Karpas-422 (cell line): ENCODE measurements around the gene NAB1. TPM values are rescaled to one million over a fixed set of nuclear protein-coding genes. Genes with fewer than 3 reads are reported as not detected.
"Not testable (repeated sequence)": the region's sequence is repeated elsewhere in the genome, so short reads cannot be mapped to it uniquely, and the experiment has no call there.

Source experiments
- DNase-seq: peaks from one replicate; pipeline ENCODE4 v3.0.0-alpha.2; 2015
- H2AFZ ChIP-seq: fragments of 200-600 bp; sonication (generic); 2 replicates; pipeline ENCODE4 v1.6.1; 2014; ENCODE audit warnings: antibody characterized with exemption, low read length, mixed read lengths
- H3K27ac ChIP-seq: fragments of 200-600 bp; sonication (generic); 2 replicates; pipeline ENCODE4 v1.5.1; 2014; ENCODE audit warnings: mild to moderate bottlenecking, low read length, moderate library complexity
- H3K27me3 ChIP-seq: fragments of 200-600 bp; sonication (generic); 2 replicates; pipeline ENCODE4 v1.6.1; 2014; ENCODE audit warnings: low read length, mixed read lengths
- H3K36me3 ChIP-seq: fragments of 200-600 bp; sonication (generic); 2 replicates; pipeline ENCODE4 v1.6.1; 2014; ENCODE audit warnings: low read length, mixed read lengths; ENCODE audit not compliant: insufficient read depth
- H3K4me1 ChIP-seq: fragments of 200-600 bp; sonication (generic); 2 replicates; pipeline ENCODE4 v1.6.1; 2014; ENCODE audit warnings: mild to moderate bottlenecking, low read length, mixed read lengths
- H3K4me2 ChIP-seq: fragments of 200-600 bp; sonication (generic); 2 replicates; pipeline ENCODE4 v1.6.1; 2014; ENCODE audit warnings: low read length, low read depth, mild to moderate bottlenecking; ENCODE audit not compliant: poor library complexity, severe bottlenecking
- H3K4me3 ChIP-seq: fragments of 200-600 bp; sonication (generic); 2 replicates; pipeline ENCODE4 v1.5.1; 2014; ENCODE audit warnings: mild to moderate bottlenecking, antibody characterized with exemption, low read length, mixed read lengths
- H3K79me2 ChIP-seq: fragments of 200-600 bp; sonication (generic); 2 replicates; pipeline ENCODE4 v1.6.1; 2014; ENCODE audit warnings: mild to moderate bottlenecking, low read length, mixed read lengths
- H3K9ac ChIP-seq: fragments of 200-600 bp; sonication (generic); 2 replicates; pipeline ENCODE4 v1.6.0; 2014; ENCODE audit warnings: low read length
- H3K9me2 ChIP-seq: fragments of 200-600 bp; sonication (generic), shearing (Covaris generic); replicated peaks from 2 replicates; pipeline ENCODE4 v1.6.0; 2014; ENCODE audit warnings: mild to moderate bottlenecking, low read length, moderate library complexity; ENCODE audit not compliant: insufficient read depth
- H3K9me3 ChIP-seq: fragments of 300-700, 200-600 bp; sonication (generic); 2 replicates; pipeline ENCODE4 v1.6.1; 2014; ENCODE audit warnings: low read length, mixed read lengths
- H4K20me1 ChIP-seq: fragments of 200-600 bp; sonication (generic); 2 replicates; pipeline ENCODE4 v1.6.1; 2014; ENCODE audit warnings: mild to moderate bottlenecking, antibody characterized with exemption, low read length, low read depth; ENCODE audit not compliant: insufficient read depth
- total RNA-seq: library from RNA; depleted of rRNA; stranded (reverse); fragments of >200 nt; shearing (Covaris generic); gene quantifications from 2 replicates; pipeline ENCODE4 v1.2.3, GENCODE V29; 2014; ENCODE audit warnings: low replicate concordance

The NAB1 gene
- total RNA-seq, 1 experiment from 2014 or later: 19.6 TPM

- no peaks in the 10 kb centered on the region for H3K36me3 ChIP-seq
- no peak overlapping the region for H3K4me2 ChIP-seq
- H3K27ac ChIP-seq: no peak overlapping the region
- no peak overlapping the region for H3K4me3 ChIP-seq
- no peaks in the 10 kb centered on the region for H3K79me2 ChIP-seq
- no peaks in the 10 kb centered on the region for H3K27me3 ChIP-seq
- DNase-seq: no peak
- no peaks in the 10 kb centered on the region for H3K9me2 ChIP-seq
- no peak overlapping the region for H3K9ac ChIP-seq
- peaks cover 7% of the 10 kb centered on the region for H3K4me1 ChIP-seq
- no peaks in the 10 kb centered on the region for H3K9me3 ChIP-seq
- no peaks in the 10 kb centered on the region for H4K20me1 ChIP-seq
- H2AFZ ChIP-seq: no peak overlapping the region
Observed at GRCh38 chr2:190697421-190697820, 48.5 kb downstream of the NAB1 start.

- H3K4me1 ChIP-seq: peaks cover 7% of the 10 kb centered on the region
- H2AFZ ChIP-seq: no peak overlapping the region
- no peak overlapping the region for H3K4me2 ChIP-seq
- H3K27ac ChIP-seq: no peak overlapping the region
- H3K36me3 ChIP-seq: no peaks in the 10 kb centered on the region
- H3K4me3 ChIP-seq: no peak overlapping the region
- no peaks in the 10 kb centered on the region for H3K9me3 ChIP-seq
- H3K79me2 ChIP-seq: no peaks in the 10 kb centered on the region
- no peaks in the 10 kb centered on the region for H4K20me1 ChIP-seq
- no peak for DNase-seq
- H3K9ac ChIP-seq: no peak overlapping the region
- no peaks in the 10 kb centered on the region for H3K27me3 ChIP-seq
- H3K9me2 ChIP-seq: no peaks in the 10 kb centered on the region
Observed at GRCh38 chr2:190698895-190699294, 50.0 kb downstream of the NAB1 start.

DNA sequence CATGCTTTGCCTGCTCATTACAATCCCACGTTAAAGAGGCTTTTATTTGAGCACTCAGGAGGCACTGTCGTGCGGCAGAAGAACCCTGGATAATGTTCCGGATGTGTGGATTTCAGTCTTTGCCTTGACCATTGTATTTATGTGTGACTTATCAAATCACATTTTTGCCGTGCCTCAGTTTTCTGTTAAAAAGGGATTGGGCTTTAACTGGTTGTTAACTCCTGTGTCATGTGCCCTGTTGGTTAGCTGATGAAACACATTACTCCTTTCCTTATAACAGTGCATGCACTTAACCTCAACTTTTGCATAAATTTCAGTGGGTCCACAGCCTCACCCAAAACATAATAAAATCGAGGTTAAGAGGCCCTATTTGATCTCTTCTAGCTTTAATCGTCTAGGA, 52.7 kb downstream of the NAB1 start:
- Histone ChIP-seq H3K36me3 (no peaks in the 10 kb centered on the region), H4K20me1 (no peaks in the 10 kb centered on the region), H3K9me2 (no peaks in the 10 kb centered on the region), H3K9me3 (no peaks in the 10 kb centered on the region), H3K79me2 (no peaks in the 10 kb centered on the region), H3K27me3 (no peaks in the 10 kb centered on the region), H3K9ac (no peak overlapping the region), H2AFZ (no peak overlapping the region; the same call in 1 of the 2 replicates), H3K4me1 (peaks cover 7% of the 10 kb centered on the region), H3K4me3 (no peak overlapping the region), H3K4me2 (no peak overlapping the region), H3K27ac (no peak overlapping the region)
- no peak for DNase-seq

DNA sequence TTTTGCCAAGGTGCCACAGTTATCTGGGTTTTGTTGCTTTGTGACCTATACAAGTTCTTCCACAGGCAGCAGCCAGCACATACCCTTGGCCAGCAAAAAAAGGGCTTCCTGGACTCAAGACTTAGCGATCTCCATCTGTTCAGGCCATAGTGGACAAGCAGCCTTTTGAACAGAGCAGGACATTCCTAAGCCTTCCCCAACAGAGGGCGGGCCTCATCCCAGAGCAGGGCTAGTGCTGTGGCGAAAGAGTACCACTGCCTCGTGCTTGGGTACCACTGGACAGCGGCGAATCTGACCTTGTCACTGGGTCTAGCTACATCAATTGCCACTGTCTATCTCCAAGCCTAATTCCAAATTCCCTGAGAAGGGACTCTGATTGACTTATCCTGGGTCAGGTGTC, 56.4 kb downstream of the NAB1 start:
- no peak overlapping the region for H2AFZ ChIP-seq
- no peak for DNase-seq
- H3K79me2 ChIP-seq: no peaks in the 10 kb centered on the region
- H3K9me3 ChIP-seq: no peaks in the 10 kb centered on the region
- H3K4me2 ChIP-seq: no peak overlapping the region
- H3K27ac ChIP-seq: no peak overlapping the region
- no peaks in the 10 kb centered on the region for H3K36me3 ChIP-seq
- H3K9me2 ChIP-seq: no peaks in the 10 kb centered on the region
- no peaks in the 10 kb centered on the region for H3K27me3 ChIP-seq
- H4K20me1 ChIP-seq: no peaks in the 10 kb centered on the region
- no peak overlapping the region for H3K4me3 ChIP-seq
- no peak overlapping the region for H3K9ac ChIP-seq
- H3K4me1 ChIP-seq: peaks cover 7% of the 10 kb centered on the region

- no peaks in the 10 kb centered on the region for H3K9me3 ChIP-seq
- H3K27me3 ChIP-seq: no peaks in the 10 kb centered on the region
- no peak overlapping the region for H2AFZ ChIP-seq
- peaks cover 1% of the 10 kb centered on the region for H3K4me1 ChIP-seq
- H3K4me3 ChIP-seq: no peak overlapping the region
- H3K9me2 ChIP-seq: no peaks in the 10 kb centered on the region
- no peaks in the 10 kb centered on the region for H3K79me2 ChIP-seq
- H3K9ac ChIP-seq: no peak overlapping the region
- no peak for DNase-seq
- no peaks in the 10 kb centered on the region for H4K20me1 ChIP-seq
- no peaks in the 10 kb centered on the region for H3K36me3 ChIP-seq
- no peak overlapping the region for H3K27ac ChIP-seq
- no peak overlapping the region for H3K4me2 ChIP-seq
Observed at GRCh38 chr2:190707726-190708125, 58.8 kb downstream of the NAB1 start.

DNA sequence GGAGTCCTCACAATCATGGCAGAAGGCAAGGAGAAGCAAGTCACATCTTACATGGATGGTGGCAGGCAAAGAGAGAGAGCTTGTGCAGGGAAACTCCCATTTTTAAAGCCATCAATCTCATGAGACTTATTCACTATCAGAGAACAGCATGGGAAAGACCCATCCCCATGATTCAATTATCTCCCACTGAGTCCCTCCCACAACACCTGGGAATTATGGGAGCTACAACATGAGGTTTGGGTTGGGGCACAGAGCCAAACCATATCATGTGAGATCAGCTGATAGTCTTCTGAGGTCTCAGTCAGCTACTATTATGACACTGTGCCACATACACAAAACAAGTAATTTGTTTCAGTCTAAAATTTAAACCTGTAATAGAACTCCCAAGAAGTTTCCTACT, 59.8 kb downstream of the NAB1 start:
- not testable (repeated sequence) for H3K4me2 ChIP-seq, H3K79me2 ChIP-seq

DNA sequence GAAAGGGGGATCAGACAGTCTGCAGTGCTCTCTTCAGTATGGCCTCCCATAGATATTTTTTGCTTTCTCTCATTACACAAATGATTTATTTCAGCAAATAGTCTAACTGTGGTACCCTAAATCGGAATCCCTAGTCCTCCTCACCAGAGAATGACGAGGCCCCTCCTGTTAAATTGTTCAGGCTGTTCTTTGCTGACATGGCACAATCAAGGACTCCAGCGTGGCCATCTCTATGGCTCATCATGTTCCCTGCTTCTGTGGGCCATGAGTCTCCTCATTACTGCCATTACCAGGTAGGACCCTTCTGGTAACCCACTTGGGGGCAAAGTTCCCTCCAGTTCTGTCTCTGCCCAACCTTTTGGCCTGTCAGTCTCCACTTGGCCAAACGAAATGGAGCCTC, 62.2 kb downstream of the NAB1 start:
- H3K9me3 ChIP-seq: no peaks in the 10 kb centered on the region
- H3K27ac ChIP-seq: no peak overlapping the region
- DNase-seq: no peak
- H3K36me3 ChIP-seq: no peaks in the 10 kb centered on the region
- no peak overlapping the region for H3K9ac ChIP-seq
- no peaks in the 10 kb centered on the region for H3K27me3 ChIP-seq
- no peak overlapping the region for H3K4me2 ChIP-seq
- no peak overlapping the region for H2AFZ ChIP-seq
- no peaks in the 10 kb centered on the region for H3K79me2 ChIP-seq
- H3K4me3 ChIP-seq: no peak overlapping the region
- H3K9me2 ChIP-seq: no peaks in the 10 kb centered on the region
- H3K4me1 ChIP-seq: peaks cover 10% of the 10 kb centered on the region
- H4K20me1 ChIP-seq: no peaks in the 10 kb centered on the region

More for the DNA sequence above, 59.8 kb downstream of the NAB1 start:
- H3K4me3 ChIP-seq, DNase-seq, H3K9me2 ChIP-seq, H3K36me3 ChIP-seq, H4K20me1 ChIP-seq, H2AFZ ChIP-seq, H3K27me3 ChIP-seq, H3K9me3 ChIP-seq, H3K27ac ChIP-seq, H3K4me1 ChIP-seq, H3K9ac ChIP-seq: not testable (repeated sequence)

GRCh38 chr2:190713471-190713870, 64.6 kb downstream of the NAB1 start:
- DNase-seq: no peak
- no peaks in the 10 kb centered on the region for H3K9me2 ChIP-seq
- H3K9me3 ChIP-seq: no peaks in the 10 kb centered on the region
- no peak overlapping the region for H3K4me2 ChIP-seq
- no peak overlapping the region for H2AFZ ChIP-seq
- H3K9ac ChIP-seq: no peak overlapping the region
- H3K4me3 ChIP-seq: no peak overlapping the region
- no peaks in the 10 kb centered on the region for H3K27me3 ChIP-seq
- H3K79me2 ChIP-seq: no peaks in the 10 kb centered on the region
- H4K20me1 ChIP-seq: no peaks in the 10 kb centered on the region
- H3K36me3 ChIP-seq: no peaks in the 10 kb centered on the region
- H3K4me1 ChIP-seq: peaks cover 15% of the 10 kb centered on the region
- no peak overlapping the region for H3K27ac ChIP-seq

- H3K9ac ChIP-seq: no peak overlapping the region
- no peaks in the 10 kb centered on the region for H3K79me2 ChIP-seq
- no peaks in the 10 kb centered on the region for H3K9me2 ChIP-seq
- H4K20me1 ChIP-seq: no peaks in the 10 kb centered on the region
- peaks cover 27% of the 10 kb centered on the region for H3K4me1 ChIP-seq
- H3K4me3 ChIP-seq: no peak overlapping the region
- H3K27ac ChIP-seq: no peak overlapping the region
- no peaks in the 10 kb centered on the region for H3K36me3 ChIP-seq
- no peak for DNase-seq
- no peak overlapping the region for H3K4me2 ChIP-seq
- no peak overlapping the region for H2AFZ ChIP-seq
- no peaks in the 10 kb centered on the region for H3K9me3 ChIP-seq
- no peaks in the 10 kb centered on the region for H3K27me3 ChIP-seq
Observed at GRCh38 chr2:190714958-190715357, 66.1 kb downstream of the NAB1 start.
